Stimulated activated CD4-positive, alpha-beta T cell treated with anti-CD3 and anti-CD28 coated beads, Interleukin-15, amount 100 ng/mL, for 1 hour (primary cell): ENCODE data around the gene PTPRN2.
"Not testable (repeated sequence)": the region's sequence is repeated elsewhere in the genome, so short reads cannot be mapped to it uniquely, and the experiment has no call there.

ENCODE experiments used
- DNase-seq, 2 donors: peaks; one replicate each; pipeline ENCODE4 v3.0.0-alpha.2; 2020; ENCODE audit warnings: low read depth in 1 of 2, low spot score in 1 of 2

PTPRN2 gene

DNA sequence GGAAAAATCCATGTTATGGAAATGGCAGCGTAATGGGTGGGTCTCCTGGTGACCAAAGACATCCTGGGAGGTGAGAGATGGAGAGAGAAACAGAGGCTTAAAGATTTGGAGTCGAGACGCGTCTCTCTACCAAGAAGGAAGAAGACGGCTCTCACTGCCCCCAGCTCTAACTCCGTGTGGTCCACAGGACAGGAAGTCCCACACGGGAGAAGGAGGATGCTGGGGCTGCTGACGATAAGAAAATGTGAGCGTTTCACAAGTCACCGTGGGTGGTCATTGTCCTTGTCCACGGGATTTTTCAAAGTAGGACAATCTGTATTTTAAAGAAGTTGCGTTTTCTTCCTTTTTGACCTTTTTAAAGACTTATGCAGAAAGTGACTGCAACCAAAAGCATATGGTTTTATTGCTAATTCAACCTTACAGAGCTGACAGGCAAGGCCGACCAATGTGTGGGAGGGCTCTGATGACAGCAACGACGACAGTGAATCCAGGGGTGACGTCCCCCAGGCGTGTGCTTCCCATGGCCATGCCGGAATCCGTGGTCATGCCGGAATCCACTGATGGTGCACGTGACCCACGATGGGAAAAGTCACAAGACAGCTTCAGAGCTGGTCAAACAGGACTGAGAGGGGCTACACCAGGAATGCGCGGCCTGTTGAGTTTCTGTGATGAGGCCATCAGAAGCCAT lies 341.2 kb downstream of the PTPRN2 start:
- no peak for DNase-seq

- DNase-seq = no peak
Measured at GRCh38 chr7:158245724-158246041, 341.9 kb downstream of the PTPRN2 start.

GRCh38 chr7:158244873-158245723 lies 342.5 kb downstream of the PTPRN2 start:
- no peak for DNase-seq

- no peak for DNase-seq
Measured at GRCh38 chr7:158244430-158244829, 343.2 kb downstream of the PTPRN2 start.

GRCh38 chr7:158241919-158242318 lies 345.7 kb downstream of the PTPRN2 start:
- DNase-seq = no peak

- no peak for DNase-seq
Measured at GRCh38 chr7:158240801-158241200, 346.8 kb downstream of the PTPRN2 start.

DNA sequence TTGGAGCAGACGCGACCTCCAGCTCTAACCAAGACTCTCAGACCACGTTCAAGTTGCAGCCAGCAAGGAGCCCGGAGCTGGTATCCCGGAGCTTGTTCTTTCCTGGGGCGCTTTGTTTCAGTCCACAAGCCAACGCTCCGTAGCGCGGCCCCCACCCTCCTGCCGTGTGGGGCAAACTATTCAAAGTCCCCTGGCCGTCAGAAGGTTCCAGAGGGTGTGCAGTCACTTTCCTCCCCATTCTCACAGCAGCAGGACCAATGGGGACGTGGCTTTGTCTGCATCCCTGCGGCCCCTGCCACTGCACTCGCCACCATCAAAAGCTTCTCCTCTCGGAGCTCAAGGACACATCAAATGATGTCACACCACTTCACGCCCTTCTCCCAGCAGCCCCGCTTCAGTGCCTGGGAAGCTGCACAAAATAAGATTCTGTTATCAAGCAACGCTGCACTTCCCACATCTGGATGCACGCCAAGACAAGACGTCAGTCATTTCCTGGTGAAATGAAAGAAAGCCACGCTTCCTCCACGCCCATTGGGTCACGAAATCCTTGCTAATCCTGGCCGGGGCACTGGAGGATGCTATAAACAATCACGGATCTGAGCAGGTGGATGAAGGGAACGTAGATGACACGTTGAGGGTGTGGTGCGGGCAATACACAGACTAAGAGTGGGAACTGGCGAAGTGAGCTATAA lies 348.2 kb downstream of the PTPRN2 start:
- DNase-seq = no peak

- DNase-seq = no peak
Measured at GRCh38 chr7:158238616-158239289, 348.9 kb downstream of the PTPRN2 start.

DNA sequence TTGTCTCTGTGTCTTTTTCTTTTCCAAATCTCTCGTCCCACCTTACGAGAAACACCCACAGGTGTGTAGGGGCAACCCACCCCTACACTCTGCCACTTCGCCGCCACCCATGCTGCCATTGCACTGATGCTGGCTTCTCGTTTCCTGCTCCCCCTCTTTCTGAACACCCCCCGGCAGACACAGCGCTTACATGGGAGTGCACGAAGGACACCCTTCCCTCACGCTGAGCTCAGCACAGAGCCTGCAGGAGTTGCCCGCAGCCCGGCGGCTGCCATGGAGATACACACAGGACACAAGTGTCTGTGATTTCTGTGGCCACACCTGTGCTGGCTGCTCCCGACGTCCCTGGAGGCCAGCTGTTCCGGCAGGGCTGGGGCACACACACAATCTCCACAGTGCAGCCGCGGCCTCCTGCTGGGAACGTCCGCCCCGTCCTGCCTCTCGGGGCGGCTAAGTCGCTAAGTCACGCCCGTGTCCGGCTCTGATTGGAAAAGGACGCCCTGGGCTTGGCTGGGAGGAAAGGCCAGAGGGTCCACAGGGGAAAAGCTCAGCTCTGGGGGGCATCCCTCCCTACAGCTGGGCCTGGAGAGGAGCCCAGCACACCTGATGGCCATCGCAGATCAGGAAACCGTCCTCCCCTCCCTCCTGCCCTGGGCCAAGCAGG lies 349.8 kb downstream of the PTPRN2 start:
- DNase-seq = no peak

DNA sequence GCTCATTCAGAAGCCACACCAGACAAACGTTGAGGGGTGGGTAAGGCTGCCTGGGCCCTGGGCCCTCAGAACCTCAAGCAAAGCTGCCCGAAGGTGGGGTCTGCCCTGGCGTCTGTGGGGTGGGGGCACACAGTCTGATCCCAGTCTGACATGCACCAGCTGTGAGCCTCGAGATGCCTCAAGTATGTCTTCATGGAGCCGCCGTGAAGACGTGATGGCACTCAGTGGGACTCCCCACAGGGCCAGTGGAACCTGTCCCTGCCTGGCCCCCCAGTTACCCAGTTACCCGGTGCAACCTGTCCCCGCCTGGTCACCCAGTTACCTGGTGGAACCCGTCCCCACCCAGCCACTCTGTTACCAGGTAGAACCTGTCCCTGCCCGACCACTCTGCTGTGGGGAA lies 351.2 kb downstream of the PTPRN2 start:
- no peak for DNase-seq

DNA sequence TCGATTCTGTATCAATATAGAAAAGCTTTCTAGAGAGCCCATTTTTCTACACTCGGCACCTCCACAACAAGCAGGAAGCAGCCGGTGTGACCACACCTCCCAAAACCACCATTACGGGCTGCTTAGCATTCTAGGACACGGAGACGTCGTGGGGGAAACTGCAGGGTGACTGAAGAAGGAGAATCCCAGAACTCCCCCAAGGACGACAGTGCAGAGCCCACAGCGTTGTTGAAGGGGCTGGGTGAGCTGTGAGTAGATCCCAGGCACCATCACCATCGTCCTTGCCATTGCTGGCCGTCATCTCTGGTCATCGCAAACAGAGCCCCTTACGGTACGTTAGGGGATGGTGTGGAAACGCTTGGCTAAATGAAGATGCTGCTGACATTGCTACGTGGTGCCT lies 351.8 kb downstream of the PTPRN2 start:
- DNase-seq = no peak

DNA sequence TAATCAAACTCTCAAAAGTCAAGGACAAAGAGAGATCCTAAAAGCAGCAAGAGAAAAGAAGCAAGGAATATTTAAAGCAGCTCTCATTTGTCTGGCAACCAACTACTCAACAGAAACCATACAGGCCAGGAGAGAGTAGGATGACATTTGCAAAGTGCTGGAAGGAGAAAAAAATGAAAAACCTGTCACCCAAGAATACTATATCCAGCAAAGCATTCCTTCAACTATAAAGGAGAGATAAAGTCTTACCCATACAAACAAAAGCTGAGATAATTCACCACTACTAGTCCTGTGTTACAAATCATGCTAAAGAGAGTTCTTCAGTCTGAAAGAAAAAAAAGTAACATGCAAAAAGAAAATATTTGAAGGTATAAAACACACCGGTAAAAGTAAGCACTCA lies 357.7 kb downstream of the PTPRN2 start:
- no peak for DNase-seq

GRCh38 chr7:158228986-158229385 lies 358.6 kb downstream of the PTPRN2 start:
- DNase-seq = no peak

DNA sequence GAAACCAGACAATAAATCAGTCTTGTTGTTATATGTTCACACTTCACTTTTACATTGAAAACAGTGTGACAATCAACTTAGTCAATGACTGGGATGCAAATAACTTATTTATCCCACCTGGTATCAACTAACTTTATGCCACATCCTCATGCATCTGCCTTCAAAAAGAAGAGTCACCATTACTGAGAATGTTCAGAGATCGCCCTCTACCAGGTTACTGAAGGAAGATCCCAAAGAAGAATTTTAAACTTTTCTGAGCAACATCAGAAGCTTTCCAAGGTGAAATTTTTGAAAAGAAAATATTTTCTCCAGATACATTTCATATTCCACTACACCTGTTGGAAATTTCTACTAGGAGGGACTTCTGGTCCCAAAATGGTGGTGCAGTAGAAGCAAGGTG lies 359.5 kb downstream of the PTPRN2 start:
- no peak for DNase-seq

DNA sequence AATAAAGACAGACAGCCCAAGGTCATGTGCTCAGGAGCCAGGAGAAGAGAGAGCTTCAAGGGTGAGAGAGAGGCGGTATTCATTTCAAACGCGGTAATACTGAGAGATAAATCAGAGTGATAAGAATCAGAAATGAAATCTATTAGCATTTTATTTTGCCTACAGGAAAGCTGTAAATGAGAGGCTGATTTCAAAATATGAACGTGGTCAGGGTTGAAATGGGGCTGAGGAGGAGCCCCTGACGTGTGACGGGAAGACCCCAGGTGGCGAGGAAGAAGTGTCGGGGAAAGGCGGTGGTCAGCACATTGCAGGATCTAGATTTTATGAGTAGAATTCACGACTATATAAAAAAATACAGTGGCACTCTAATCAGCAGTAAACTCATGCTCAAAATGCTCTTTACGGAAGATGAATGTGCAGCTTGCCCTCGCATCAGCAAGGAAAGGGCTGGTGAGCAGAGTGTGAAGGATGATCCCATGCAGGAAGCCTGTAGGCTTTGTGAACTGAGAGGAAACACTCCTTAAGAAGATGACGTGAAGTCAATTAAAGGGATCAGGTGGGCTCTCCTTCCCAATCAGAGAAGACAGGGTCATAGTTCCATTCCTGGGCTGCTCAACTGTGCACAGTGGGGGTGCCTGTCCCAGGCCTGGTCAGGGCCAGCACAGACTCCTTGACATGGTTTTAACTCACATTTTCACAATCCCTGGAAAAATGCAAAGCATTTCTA lies 360.2 kb downstream of the PTPRN2 start:
- no peak for DNase-seq

DNA sequence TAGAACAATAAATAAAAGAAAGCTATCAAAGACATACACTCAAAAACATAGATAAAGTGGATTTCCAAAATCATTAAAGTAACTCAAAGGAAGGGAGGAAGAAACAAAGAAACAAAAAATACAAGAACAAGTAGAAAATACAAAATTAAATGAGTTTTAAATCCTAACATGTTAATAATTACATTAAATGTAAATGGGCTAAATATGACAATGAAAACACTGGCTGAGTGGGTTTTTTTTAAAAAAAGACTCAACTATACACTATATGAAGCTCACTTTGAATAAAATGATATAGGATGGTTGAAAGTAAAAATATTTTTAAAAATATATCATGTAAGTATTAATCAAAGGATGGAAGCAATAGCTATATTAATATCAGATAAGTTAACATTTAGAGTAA lies 371.4 kb downstream of the PTPRN2 start:
- no peak for DNase-seq

DNA sequence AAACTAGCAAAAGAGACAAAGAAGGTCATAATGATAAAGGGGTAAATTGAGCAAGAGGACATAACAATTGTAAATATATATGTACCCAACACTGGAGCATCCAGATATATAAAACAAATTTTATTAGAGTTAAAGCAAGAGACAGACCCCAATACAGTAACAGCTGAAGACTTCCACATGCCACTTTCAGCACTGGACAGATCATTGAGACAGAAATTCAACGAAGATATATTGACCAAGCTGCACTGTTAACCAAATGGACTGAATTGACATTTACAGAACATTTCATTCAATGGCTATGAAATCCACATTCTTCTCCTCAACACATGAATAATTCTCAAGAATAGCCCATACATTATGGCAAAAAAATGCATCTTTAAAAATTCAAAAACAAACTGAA lies 378.2 kb downstream of the PTPRN2 start:
- DNase-seq = no peak

DNA sequence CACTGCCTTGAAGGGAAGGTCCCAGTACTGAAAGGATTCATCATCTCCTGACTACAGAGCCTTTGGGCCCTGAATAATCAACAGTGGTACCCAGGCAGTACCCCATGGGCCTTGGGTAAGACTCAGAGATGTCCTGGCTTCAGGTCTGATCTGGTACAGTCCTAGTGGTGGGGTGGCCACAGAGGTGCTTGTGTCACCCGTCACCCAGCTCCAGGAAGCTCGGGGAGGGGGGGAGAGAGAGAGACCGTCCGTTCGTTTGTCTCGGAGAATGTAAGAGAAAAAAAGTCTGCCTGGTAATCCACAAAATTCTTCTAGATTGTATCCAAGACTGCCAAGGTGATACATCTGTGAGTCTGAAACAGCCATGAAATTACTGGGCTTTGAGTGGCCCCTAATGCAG lies 381.3 kb downstream of the PTPRN2 start:
- DNase-seq = no peak

DNA sequence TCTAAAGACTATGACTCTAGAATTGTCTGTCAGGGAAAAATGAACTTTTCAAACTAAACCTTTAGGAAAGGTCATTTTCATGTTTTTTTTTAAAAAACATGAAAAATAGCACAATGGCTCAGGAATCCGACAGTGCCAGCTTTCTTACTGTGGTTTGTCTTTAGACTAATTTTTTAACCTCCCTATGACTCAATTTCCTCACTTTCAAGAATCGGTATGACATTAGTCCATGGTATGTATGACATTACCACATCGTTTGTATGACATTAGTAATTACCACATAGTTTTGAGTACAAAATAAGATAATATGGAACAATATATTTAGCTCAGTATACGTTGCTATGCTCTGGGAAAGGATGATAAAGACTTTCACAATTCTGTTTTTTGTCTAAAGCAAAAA lies 383.2 kb downstream of the PTPRN2 start:
- no peak for DNase-seq

GRCh38 chr7:158203948-158204347 lies 383.7 kb downstream of the PTPRN2 start:
- DNase-seq = not testable (repeated sequence)
